ENCODE results near the gene BPNT1.
A peak's percentile ranks its signal among the peaks of the same experiment; 100 is the strongest.
"Not testable (repeated sequence)": the region's sequence is repeated elsewhere in the genome, so short reads cannot be mapped to it uniquely, and the experiment has no call there.

BPNT1 gene

GRCh38 chr1:220089650-220090556 lies at the start of gene BPNT1:
Gene BPNT1 (minus strand): TSS chr1:220089788. CDS start chr1:220079846, 9,942 bp downstream.
- DNase-seq (ENCODE audit: low read depth in 3 of 3) = peak; percentile 93 to 97 (median 94)

GRCh38 chr1:220137019-220137786 lies 47.6 kb upstream of the BPNT1 start:
- DNase-seq (ENCODE audit: low read depth in 3 of 3) = no peak

GRCh38 chr1:220135755-220136154 lies 46.2 kb upstream of the BPNT1 start:
- peak in 1 of 3 donors; percentile 8 for DNase-seq (ENCODE audit: low read depth in 3 of 3)

- DNase-seq (ENCODE audit: low read depth in 3 of 3) = no peak
Measured at GRCh38 chr1:220129479-220130210, 40.1 kb upstream of the BPNT1 start.

GRCh38 chr1:220127076-220127475 lies 37.5 kb upstream of the BPNT1 start:
- no peak for DNase-seq (ENCODE audit: low read depth in 3 of 3)

- DNase-seq (ENCODE audit: low read depth in 3 of 3) = no peak
Measured at GRCh38 chr1:220124542-220124941, 35.0 kb upstream of the BPNT1 start.

GRCh38 chr1:220123889-220124288 lies 34.3 kb upstream of the BPNT1 start:
- DNase-seq (ENCODE audit: low read depth in 3 of 3) = no peak

GRCh38 chr1:220123066-220123465 lies 33.5 kb upstream of the BPNT1 start:
- DNase-seq (ENCODE audit: low read depth in 3 of 3) = no peak

- DNase-seq (ENCODE audit: low read depth in 3 of 3) = no peak
Measured at GRCh38 chr1:220121791-220122530, 32.4 kb upstream of the BPNT1 start.

- no peak for DNase-seq (ENCODE audit: low read depth in 3 of 3)
Measured at GRCh38 chr1:220119043-220119512, 29.5 kb upstream of the BPNT1 start.

- DNase-seq (ENCODE audit: low read depth in 3 of 3) = peak in 1 of 3 donors; percentile 8
Measured at GRCh38 chr1:220113136-220113695, 23.6 kb upstream of the BPNT1 start.

- DNase-seq (ENCODE audit: low read depth in 3 of 3) = not testable (repeated sequence)
Measured at GRCh38 chr1:220112600-220112999, 23.0 kb upstream of the BPNT1 start.

GRCh38 chr1:220110473-220110872 lies 20.9 kb upstream of the BPNT1 start:
- DNase-seq (ENCODE audit: low read depth in 3 of 3) = not testable (repeated sequence)

- DNase-seq (ENCODE audit: low read depth in 3 of 3) = no peak
Measured at GRCh38 chr1:220099826-220100225, 10.2 kb upstream of the BPNT1 start.

- DNase-seq (ENCODE audit: low read depth in 3 of 3) = peak; percentile 83 to 93 (median 84)
Measured at GRCh38 chr1:220094016-220094911, 4.7 kb upstream of the BPNT1 start, which contains the start of gene IARS2. Gene IARS2 (plus strand): TSS chr1:220094132. CDS start chr1:220094217, 85 bp downstream.

- no peak for DNase-seq (ENCODE audit: low read depth in 3 of 3)
Measured at GRCh38 chr1:220093361-220094015, 3.9 kb upstream of the BPNT1 start.

GRCh38 chr1:220092694-220093093 lies 3.1 kb upstream of the BPNT1 start:
- DNase-seq (ENCODE audit: low read depth in 3 of 3) = no peak

GRCh38 chr1:220086261-220086686 lies 3.3 kb downstream of the BPNT1 start:
- not testable (repeated sequence) for DNase-seq (ENCODE audit: low read depth in 3 of 3)

- no peak for DNase-seq (ENCODE audit: low read depth in 3 of 3)
Measured at GRCh38 chr1:220084460-220084859, 5.1 kb downstream of the BPNT1 start.

Data from stimulated activated CD4-positive, alpha-beta T cell treated with anti-CD3 and anti-CD28 coated beads, TNF-alpha, amount 100 ng/mL, for 48 hours (primary cell).